ENCODE results near the gene RNF115. TPM values are rescaled to one million over a fixed set of nuclear protein-coding genes. Genes with fewer than 3 reads are reported as not detected.

Gene RNF115
- total RNA-seq, 1 experiment from 2014 or later: 11.0 TPM

- CTCF ChIA-PET: interaction anchor here (0.5 to 2.3 kb wide), 9 partner anchors 9 to 148 kb away, joined by 3 to 29 read pairs (median 6); partner anchors contain the start of genes NUDT17 and PEX11B
- Histone ChIP-seq H3K9me3 (ENCODE audit: insufficient read depth, low read depth) (no peaks in the 10 kb centered on the region), H3K27ac (peak within 1 kb of the TSS; percentile 23; the same call in 1 of the 2 replicates), H2AFZ (peak within 1 kb of the TSS; percentile 89), H3K4me2 (peak within 1 kb of the TSS; percentile 75), H3K79me2 (ENCODE audit: low read depth) (peaks cover 14% of the 10 kb centered on the region), H3K9me2 (ENCODE audit: insufficient read depth) (no peaks in the 10 kb centered on the region), H3F3A (ENCODE audit: insufficient read depth, low read depth) (peaks cover 4% of the 10 kb centered on the region; the same call in 1 of the 2 replicates), H3K4me3 (peak within 1 kb of the TSS; percentile 93), H3K36me3 (ENCODE audit: low read depth) (0 out of 2 replicates have a peak, but pooled peaks cover 14% of the 10 kb centered on the region), H4K20me1 (ENCODE audit: insufficient read depth) (no peaks in the 10 kb centered on the region), H3K27me3 (ENCODE audit: insufficient read depth, low read depth) (no peaks in the 10 kb centered on the region), H3K4me1 (replicated peaks; ENCODE audit: insufficient read depth) (peaks cover 8% of the 10 kb centered on the region)
- intact Hi-C loops (cut with micrococcal nuclease; ENCODE audit: unreplicated experiment): loop anchor here (1.0 to 5.0 kb wide), 3 partner anchors 33 to 178 kb away; partner anchors contain the start of gene PEX11B
- peak; percentile 81 to 95 for DNase-seq
- BruUV-seq (replicated peaks): no TSS peak
- TF ChIP-seq CTCF (conservative IDR thresholded peaks at IDR 0.05) (no peak), EZH2 (IDR thresholded peaks at IDR 0.05; ENCODE audit: low read depth) (no peak)
- POLR2A ChIA-PET (ENCODE audit: unreplicated experiment): interaction anchor here (0.5 to 1.8 kb wide), 12 partner anchors 12 to 394 kb away, joined by 3 to 19 read pairs (median 5); partner anchors contain the start of genes ANKRD34A, PEX11B and POLR3GL
Measured at GRCh38 chr1:145858901-145859490, 35.1 kb upstream of the RNF115 start, which contains the start of gene PIAS3. Gene PIAS3 (minus strand): TSS chr1:145859081. CDS start chr1:145858990, 91 bp downstream.

GRCh38 chr1:145858238-145858900, 34.5 kb upstream of the RNF115 start:
- Histone ChIP-seq H3K27me3 (ENCODE audit: insufficient read depth, low read depth) (no peaks in the 10 kb centered on the region), H3F3A (ENCODE audit: insufficient read depth, low read depth) (peaks cover 4% of the 10 kb centered on the region; the same call in 1 of the 2 replicates), H3K4me2 (peak overlapping the region; percentile 75), H3K9me2 (ENCODE audit: insufficient read depth) (no peaks in the 10 kb centered on the region), H3K9me3 (ENCODE audit: insufficient read depth, low read depth) (no peaks in the 10 kb centered on the region), H3K79me2 (ENCODE audit: low read depth) (peaks cover 14% of the 10 kb centered on the region), H3K4me3 (peak overlapping the region; percentile 93), H2AFZ (peak overlapping the region; percentile 77), H3K27ac (no peak overlapping the region), H3K4me1 (replicated peaks; ENCODE audit: insufficient read depth) (peaks cover 8% of the 10 kb centered on the region), H3K36me3 (ENCODE audit: low read depth) (0 out of 2 replicates have a peak, but pooled peaks cover 14% of the 10 kb centered on the region), H4K20me1 (ENCODE audit: insufficient read depth) (no peaks in the 10 kb centered on the region)
- ChIA-PET CTCF (interaction anchor here (0.5 to 2.3 kb wide), 9 partner anchors 8 to 148 kb away, joined by 3 to 29 read pairs (median 6); partner anchors contain the start of genes NUDT17 and PEX11B), POLR2A (ENCODE audit: unreplicated experiment) (interaction anchor here (0.5 to 1.8 kb wide), 7 partner anchors 12 to 393 kb away, joined by 3 to 19 read pairs (median 5); partner anchors contain the start of gene PEX11B)
- DNase-seq: peak in 1 of 2 experiments; percentile 50
- intact Hi-C loops (cut with micrococcal nuclease; ENCODE audit: unreplicated experiment): loop anchor here (2.0 to 5.0 kb wide), 2 partner anchors 60 to 179 kb away; partner anchors contain the start of gene PEX11B
- TF ChIP-seq CTCF (conservative IDR thresholded peaks at IDR 0.05) (no peak), EZH2 (IDR thresholded peaks at IDR 0.05; ENCODE audit: low read depth) (no peak)
- no TSS peak for BruUV-seq (replicated peaks)

- Histone ChIP-seq H3K27ac (no peak overlapping the region), H3K9me3 (ENCODE audit: insufficient read depth, low read depth) (no peaks in the 10 kb centered on the region), H3K79me2 (ENCODE audit: low read depth) (peaks cover 14% of the 10 kb centered on the region), H3K9me2 (ENCODE audit: insufficient read depth) (no peaks in the 10 kb centered on the region), H3K4me1 (replicated peaks; ENCODE audit: insufficient read depth) (peaks cover 8% of the 10 kb centered on the region), H2AFZ (no peak overlapping the region), H3K36me3 (ENCODE audit: low read depth) (0 out of 2 replicates have a peak, but pooled peaks cover 14% of the 10 kb centered on the region), H3K27me3 (ENCODE audit: insufficient read depth, low read depth) (no peaks in the 10 kb centered on the region), H3K4me2 (no peak overlapping the region), H3F3A (ENCODE audit: insufficient read depth, low read depth) (peaks cover 4% of the 10 kb centered on the region; the same call in 1 of the 2 replicates), H3K4me3 (no peak overlapping the region), H4K20me1 (ENCODE audit: insufficient read depth) (no peaks in the 10 kb centered on the region)
- no peak for TF ChIP-seq EZH2 (IDR thresholded peaks at IDR 0.05; ENCODE audit: low read depth)
- no peak for TF ChIP-seq CTCF (conservative IDR thresholded peaks at IDR 0.05)
- no TSS peak for BruUV-seq (replicated peaks)
- POLR2A ChIA-PET (ENCODE audit: unreplicated experiment): no interaction called here
- CTCF ChIA-PET: no interaction called here
- DNase-seq: no peak
- intact Hi-C loops (cut with micrococcal nuclease; ENCODE audit: unreplicated experiment): loop anchor here (5.0 kb wide), 1 partner anchor 180 kb away; no protein-coding TSS in a partner anchor
Measured at GRCh38 chr1:145857170-145857569, 33.3 kb upstream of the RNF115 start.
